Adrenal gland (tissue), 12 donors: ENCODE results near the gene ATP8A2. TPM values are rescaled to one million over a fixed set of nuclear protein-coding genes. Genes with fewer than 3 reads are reported as not detected.

Experiments
- DNase-seq, 7 donors: peaks; one replicate each; pipeline ENCODE4 v3.0.0-alpha.2; 2019 to 2020
- H3K27ac ChIP-seq, 5 donors: fragments of 200-600 bp; sonication (generic) in 4 of 5; 1 replicate in 3 of 5; 2 replicates in 2 of 5; pipeline versions ENCODE4 v1.5.1 to v1.8.0; 2016 to 2020; ENCODE audit warnings: mild to moderate bottlenecking in 1 of 5
- H3K27me3 ChIP-seq: fragments of 200-600 bp; 2 replicates; pipeline ENCODE4 v1.8.0; 2021
- H3K36me3 ChIP-seq, 2 donors: fragments of 200-600 bp; replicated peaks in 1 of 2; 1 replicate in 1 of 2; 2 replicates in 1 of 2; pipeline versions ENCODE4 v1.5.1 to v1.8.0; 2018 to 2022
- H3K4me1 ChIP-seq, 2 donors: fragments of 200-600 bp; replicated peaks in 1 of 2; 1 replicate in 1 of 2; 2 replicates in 1 of 2; pipeline versions ENCODE4 v1.5.1 to v1.8.0; 2018 to 2021
- H3K4me3 ChIP-seq, 4 donors: fragments of 200-600 bp; sonication (generic) in 3 of 4; one replicate each; pipeline ENCODE4 v1.5.1; 2016 to 2018
- H3K9me3 ChIP-seq, 3 donors: fragments of 200-600 bp; sonication (generic) in 1 of 3; replicated peaks in 1 of 3; 1 replicate in 2 of 3; 2 replicates in 1 of 3; pipeline versions ENCODE4 v1.5.1 to v1.8.0; 2016 to 2021
- POLR2A ChIP-seq, 2 donors: fragments of 450-650 bp; IDR thresholded peaks; one replicate each; pipeline ENCODE4 v1.6.1; 2017; ENCODE audit warnings: antibody characterized with exemption in 2 of 2, mild to moderate bottlenecking in 2 of 2, moderate library complexity in 1 of 2
- WGBS, 4 donors: extraction: QIAGEN DNeasy Blood & Tissue Kit in 2 of 4; methylation state at CpG; one replicate each; pipeline versions ENCODE4 v1.1.5 to v1.1.7; 2013 to 2017; 5-methylcytosine and 5-hydroxymethylcytosine counted together
- intact Hi-C, 2 donors: fragments of 100-400 bp; cut with DNase I; formaldehyde crosslinking; loops; one replicate each; pipeline versions ENCODE4 v1.14.1 to v1.15.0; 2022 to 2023
- polyA plus RNA-seq, 3 donors: library from polyadenylated mRNA; stranded (reverse); fragments of 200-250 nt in 2 of 3; fragments of 350-450 nt in 1 of 3; fragmentation: Illumina TruSeq in 1 of 3; extraction: RNeasy Lipid Tissue Mini Kit (QIAGEN cat#74804) in 1 of 3; gene quantifications; one replicate each; pipeline ENCODE4 v1.2.3, GENCODE V29; 2013 to 2014
- total RNA-seq, 9 donors: library from RNA; depleted of rRNA in 4 of 9; stranded (reverse); fragments of >200 nt in 4 of 9; fragments of 120-200 nt in 1 of 9; fragmentation: NEBNext Ultra II Directional in 1 of 9; extraction: Animal tissue kit (Norgen Biotek cat#: 25700) in 1 of 9; gene quantifications; one replicate each; pipeline versions ENCODE4 v1.1.0 to v1.2.4, GENCODE V29; 2013 to 2023
- TF ChIP-seq, protein P1 (sequence below), 6 experiments: fragments of 450-650 bp in 4 of 6; fragments of 200-600 bp in 2 of 6; sonication (generic) in 1 of 6; IDR thresholded peaks; 1 replicate in 5 of 6; 2 replicates in 1 of 6; pipeline versions ENCODE4 v1.5.1 to v1.8.0; 2016 to 2021; ENCODE audit warnings: antibody characterized with exemption in 6 of 6, mild to moderate bottlenecking in 2 of 6, moderate library complexity in 1 of 6
- donor health status: healthy with polysubstance abuse.
- donor health status: Bipolar disorder and iron deficiency.
- donor health status: DM: yes; HTN: yes; CAD: no.
- donor health status: DM: no; HTN: no; CAD: no.
- donor health status: DM: no; HTN: no; CAD: no.
- donor health status: DM: yes; HTN: yes; CAD: no.

Gene ATP8A2
- total and polyA plus RNA-seq, 12 donors: 0.77 to 14.0 (median 4.3) TPM

DNA sequence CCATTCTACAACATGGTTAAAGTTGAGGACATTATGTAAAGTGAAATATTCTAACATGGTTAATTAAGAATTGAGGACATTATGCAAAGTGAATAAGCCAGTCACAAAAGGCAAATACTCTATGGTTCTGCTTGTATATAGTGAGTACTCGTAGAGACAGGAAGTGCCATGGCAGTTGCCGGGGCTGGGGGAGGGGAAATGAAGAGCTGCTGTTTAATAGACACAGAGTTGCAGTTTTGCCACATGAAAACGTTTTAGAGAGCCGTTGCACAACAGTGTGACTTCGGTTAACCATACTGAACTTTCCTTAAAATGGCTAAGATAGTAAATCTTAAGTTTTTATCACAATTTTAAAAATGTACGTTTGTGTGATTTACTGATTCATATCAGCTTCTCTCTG, 503.1 kb downstream of the ATP8A2 start:
- H3K4me1 ChIP-seq: no peaks in the 10 kb centered on the region
- WGBS, 4 donors: 46 to 65% (median 60%) methylated on average over 6 of the region's 6 CpGs

DNA sequence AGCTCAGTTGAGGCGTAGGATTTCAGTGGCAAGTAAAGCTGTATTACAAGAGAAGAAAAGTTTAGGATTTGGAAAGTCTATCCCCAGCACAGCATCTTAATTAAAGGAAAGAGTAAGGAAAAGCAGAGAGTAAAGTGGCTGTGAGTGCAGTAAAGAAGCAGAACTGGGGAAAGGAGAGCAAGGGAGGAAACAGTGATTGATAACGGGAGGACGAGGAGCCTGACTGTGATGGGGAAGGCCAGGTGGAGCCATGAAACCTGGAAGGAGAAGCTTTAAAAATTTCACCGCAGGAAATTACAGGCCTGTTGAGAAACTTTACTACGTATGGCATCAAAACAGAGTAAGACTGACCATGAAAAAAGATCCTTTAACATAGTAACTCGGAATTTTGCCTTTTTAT, 504.5 kb downstream of the ATP8A2 start:
- no peak overlapping the region for H3K27ac ChIP-seq
- intact Hi-C loops: no loop called here
- H3K27me3 ChIP-seq: no peaks in the 10 kb centered on the region
- H3K9me3 ChIP-seq: no peaks in the 10 kb centered on the region
- no peaks in the 10 kb centered on the region for H3K36me3 ChIP-seq
- no peak for TF ChIP-seq POLR2A (IDR thresholded peaks at IDR 0.05)
- TF ChIP-seq, protein P1, sequence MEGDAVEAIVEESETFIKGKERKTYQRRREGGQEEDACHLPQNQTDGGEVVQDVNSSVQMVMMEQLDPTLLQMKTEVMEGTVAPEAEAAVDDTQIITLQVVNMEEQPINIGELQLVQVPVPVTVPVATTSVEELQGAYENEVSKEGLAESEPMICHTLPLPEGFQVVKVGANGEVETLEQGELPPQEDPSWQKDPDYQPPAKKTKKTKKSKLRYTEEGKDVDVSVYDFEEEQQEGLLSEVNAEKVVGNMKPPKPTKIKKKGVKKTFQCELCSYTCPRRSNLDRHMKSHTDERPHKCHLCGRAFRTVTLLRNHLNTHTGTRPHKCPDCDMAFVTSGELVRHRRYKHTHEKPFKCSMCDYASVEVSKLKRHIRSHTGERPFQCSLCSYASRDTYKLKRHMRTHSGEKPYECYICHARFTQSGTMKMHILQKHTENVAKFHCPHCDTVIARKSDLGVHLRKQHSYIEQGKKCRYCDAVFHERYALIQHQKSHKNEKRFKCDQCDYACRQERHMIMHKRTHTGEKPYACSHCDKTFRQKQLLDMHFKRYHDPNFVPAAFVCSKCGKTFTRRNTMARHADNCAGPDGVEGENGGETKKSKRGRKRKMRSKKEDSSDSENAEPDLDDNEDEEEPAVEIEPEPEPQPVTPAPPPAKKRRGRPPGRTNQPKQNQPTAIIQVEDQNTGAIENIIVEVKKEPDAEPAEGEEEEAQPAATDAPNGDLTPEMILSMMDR (IDR thresholded peaks at IDR 0.05): no peak
- H3K4me3 ChIP-seq: no peak overlapping the region
- no peak for DNase-seq
- no peaks in the 10 kb centered on the region for H3K4me1 ChIP-seq
- WGBS, 4 donors: 72 to 78% (median 76%) methylated on average over 6 of the region's 6 CpGs

More for the DNA sequence above, 503.1 kb downstream of the ATP8A2 start:
- no peak overlapping the region for H3K27ac ChIP-seq
- TF ChIP-seq, protein P1 (IDR thresholded peaks at IDR 0.05): no peak
- TF ChIP-seq POLR2A (IDR thresholded peaks at IDR 0.05): no peak
- intact Hi-C loops: no loop called here
- no peaks in the 10 kb centered on the region for H3K9me3 ChIP-seq
- H3K36me3 ChIP-seq: no peaks in the 10 kb centered on the region
- H3K27me3 ChIP-seq: no peaks in the 10 kb centered on the region
- DNase-seq: peak in 1 of 7 donors; percentile 13
- no peak overlapping the region for H3K4me3 ChIP-seq

DNA sequence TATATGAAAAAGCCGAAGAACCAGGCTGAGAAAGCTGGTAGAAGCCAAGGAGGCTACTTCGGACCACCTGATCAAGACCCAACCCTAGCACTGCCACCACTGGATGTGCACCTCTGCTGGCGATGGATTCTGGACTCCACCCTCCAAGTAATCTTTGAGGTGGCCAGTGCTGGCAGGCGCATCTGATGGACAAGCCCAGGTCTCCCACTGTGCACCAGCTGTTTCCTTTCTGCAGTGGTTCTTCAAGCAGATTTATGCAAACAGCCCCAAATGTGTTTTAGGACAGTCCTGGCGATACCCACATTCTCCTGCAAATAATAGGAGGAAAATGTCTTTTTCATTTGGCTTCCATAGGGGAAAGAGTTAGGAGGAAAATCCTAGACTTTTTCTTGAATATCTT, 507.7 kb downstream of the ATP8A2 start:
- 90 to 99% (median 93%) methylated on average over 5 of the region's 5 CpGs for whole genome bisulfite sequencing, 4 donors
- no peaks in the 10 kb centered on the region for H3K27me3 ChIP-seq
- H3K4me3 ChIP-seq: no peak overlapping the region
- no peaks in the 10 kb centered on the region for H3K36me3 ChIP-seq
- no peak overlapping the region for H3K27ac ChIP-seq
- no peaks in the 10 kb centered on the region for H3K9me3 ChIP-seq
- TF ChIP-seq, protein P1 (IDR thresholded peaks at IDR 0.05): no peak
- TF ChIP-seq POLR2A (IDR thresholded peaks at IDR 0.05): no peak
- H3K4me1 ChIP-seq: no peaks in the 10 kb centered on the region
- no peak for DNase-seq
- intact Hi-C loops: no loop called here

DNA sequence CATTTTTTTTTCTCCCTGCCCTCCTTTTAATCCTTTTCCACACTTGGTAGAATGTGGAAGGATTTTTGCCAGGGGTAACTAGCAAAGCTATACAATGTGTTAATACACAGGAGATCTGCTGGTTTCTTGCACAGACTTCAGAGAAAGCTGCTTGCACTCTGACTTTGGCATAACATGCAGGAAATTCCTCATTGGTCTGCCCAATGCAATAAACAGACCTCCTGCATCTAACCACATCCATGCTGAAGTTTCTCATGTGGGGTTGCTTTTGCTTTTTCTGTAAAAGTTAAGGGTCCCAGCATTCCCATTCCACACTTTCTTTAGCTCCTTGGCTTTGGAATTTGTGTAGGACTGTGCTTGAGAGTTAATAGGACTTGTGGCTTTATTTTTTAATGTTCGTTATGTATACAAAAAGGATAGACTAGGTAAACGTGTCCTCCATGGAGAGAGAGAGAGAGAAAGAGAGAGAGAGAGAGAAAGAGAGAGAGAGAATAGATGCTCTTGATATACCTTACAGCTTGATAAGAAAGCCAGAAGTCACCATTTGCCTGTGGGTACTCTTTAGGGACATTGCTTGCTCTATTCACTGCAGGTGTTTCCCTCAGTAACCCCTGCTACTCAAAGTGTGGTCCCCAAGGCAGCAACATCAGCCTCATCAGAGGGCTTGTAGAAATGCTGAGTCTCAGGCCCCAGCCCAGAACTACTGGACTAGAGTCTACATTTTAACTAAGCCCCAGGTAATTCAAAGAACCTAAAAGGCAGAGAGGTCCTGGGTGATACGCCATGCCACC, 509.6 kb downstream of the ATP8A2 start:
- Histone ChIP-seq H3K4me1 (no peaks in the 10 kb centered on the region), H3K27me3 (no peaks in the 10 kb centered on the region), H3K36me3 (no peaks in the 10 kb centered on the region), H3K4me3 (no peak overlapping the region), H3K9me3 (no peaks in the 10 kb centered on the region), H3K27ac (no peak overlapping the region)
- no peak for DNase-seq
- no peak for TF ChIP-seq POLR2A (IDR thresholded peaks at IDR 0.05)
- TF ChIP-seq, protein P1 (IDR thresholded peaks at IDR 0.05): no peak
- intact Hi-C loops: no loop called here
- WGBS, 4 donors: 70 to 82% (median 78%) methylated on average over 3 of the region's 3 CpGs
